ENCODE results near the gene RHD. TPM values are rescaled to one million over a fixed set of nuclear protein-coding genes. Genes with fewer than 3 reads are reported as not detected.
"Not testable (repeated sequence)": the region's sequence is repeated elsewhere in the genome, so short reads cannot be mapped to it uniquely, and the experiment has no call there.

RHD gene
- total and polyA plus RNA-seq, 2 experiments from 2014 or later, result 0.21 to 0.26 TPM

GRCh38 chr1:25259813-25260212, 12.5 kb upstream of the RHD start:
- not testable (repeated sequence) for H3K4me1 ChIP-seq (ENCODE audit: insufficient read depth); H3K4me3 ChIP-seq; H3K4me2 ChIP-seq; H3K27ac Mint-ChIP-seq; H3K9me2 ChIP-seq (ENCODE audit: insufficient read depth); H3K27me3 Mint-ChIP-seq (ENCODE audit: insufficient read depth, low read depth, poor library complexity); H3K27me3 ChIP-seq (ENCODE audit: insufficient read depth); H4K20me1 ChIP-seq (replicated peaks; ENCODE audit: insufficient read depth); H2AFZ ChIP-seq; H3K36me3 ChIP-seq (ENCODE audit: insufficient read depth); H3K4me3 Mint-ChIP-seq; H3K9me3 Mint-ChIP-seq; ATAC-seq; H3F3A ChIP-seq (replicated peaks; ENCODE audit: low read depth); DNase-seq (ENCODE audit: low spot score); H3K27ac ChIP-seq (ENCODE audit: low read depth)
- peaks cover 15% of the 10 kb centered on the region; the same call in 1 of the 2 replicates for H3K79me2 ChIP-seq (replicated peaks; ENCODE audit: insufficient read depth)
- peak in 1 of 2 experiments; percentile 24; a peak in 2 of 4 replicates for TF ChIP-seq CTCF (conservative IDR thresholded peaks at IDR 0.05; ENCODE audit: low read depth in 2 of 2)
- Mint-ChIP-seq H3K4me1 (peaks cover 18% of the 10 kb centered on the region; the same call in 2 of the 3 replicates), H3K36me3 (ENCODE audit: low read depth) (peaks cover 13% of the 10 kb centered on the region)

- peaks cover 15% of the 10 kb centered on the region; the same call in 1 of the 2 replicates for H3K79me2 ChIP-seq (replicated peaks; ENCODE audit: insufficient read depth)
- H3K27ac ChIP-seq (ENCODE audit: low read depth); H3K4me3 ChIP-seq; H3F3A ChIP-seq (replicated peaks; ENCODE audit: low read depth); H3K27ac Mint-ChIP-seq; H2AFZ ChIP-seq; DNase-seq (ENCODE audit: low spot score); H3K9me2 ChIP-seq (ENCODE audit: insufficient read depth); H3K4me2 ChIP-seq; ATAC-seq; H3K4me3 Mint-ChIP-seq; H3K4me1 ChIP-seq (ENCODE audit: insufficient read depth); H3K9me3 Mint-ChIP-seq; H3K27me3 Mint-ChIP-seq (ENCODE audit: insufficient read depth, low read depth, poor library complexity); H3K27me3 ChIP-seq (ENCODE audit: insufficient read depth); H4K20me1 ChIP-seq (replicated peaks; ENCODE audit: insufficient read depth); H3K36me3 ChIP-seq (ENCODE audit: insufficient read depth): not testable (repeated sequence)
- H3K4me1 Mint-ChIP-seq, result peaks cover 18% of the 10 kb centered on the region; the same call in 2 of the 3 replicates
- peaks cover 13% of the 10 kb centered on the region for H3K36me3 Mint-ChIP-seq (ENCODE audit: low read depth)
Observed at GRCh38 chr1:25260336-25260735, 12.0 kb upstream of the RHD start.

GRCh38 chr1:25266554-25267287, 5.6 kb upstream of the RHD start:
- H3K27ac ChIP-seq (ENCODE audit: low read depth); H3F3A ChIP-seq (replicated peaks; ENCODE audit: low read depth); H3K36me3 ChIP-seq (ENCODE audit: insufficient read depth); H2AFZ ChIP-seq; H3K27ac Mint-ChIP-seq; H3K79me2 ChIP-seq (replicated peaks; ENCODE audit: insufficient read depth); DNase-seq (ENCODE audit: low spot score); H3K9me2 ChIP-seq (ENCODE audit: insufficient read depth); H3K9me3 Mint-ChIP-seq; H3K27me3 Mint-ChIP-seq (ENCODE audit: insufficient read depth, low read depth, poor library complexity); H4K20me1 ChIP-seq (replicated peaks; ENCODE audit: insufficient read depth); H3K27me3 ChIP-seq (ENCODE audit: insufficient read depth); H3K4me1 ChIP-seq (ENCODE audit: insufficient read depth): not testable (repeated sequence)
- Mint-ChIP-seq H3K4me3 (peak overlapping the region; percentile 89), H3K4me1 (peaks cover 12% of the 10 kb centered on the region; the same call in 2 of the 3 replicates), H3K36me3 (ENCODE audit: low read depth) (peaks cover 13% of the 10 kb centered on the region)
- TF ChIP-seq CTCF (conservative IDR thresholded peaks at IDR 0.05; ENCODE audit: low read depth in 2 of 2), result 0 out of 4 replicates have a peak, but pooled peaks of 1 of the 2 experiments have one; percentile 10
- peak overlapping the region; percentile 52 for H3K4me3 ChIP-seq
- peak; percentile 73 for ATAC-seq
- H3K4me2 ChIP-seq, result peak overlapping the region; percentile 74

- not testable (repeated sequence) for H3K27me3 ChIP-seq (ENCODE audit: insufficient read depth); H3K9me2 ChIP-seq (ENCODE audit: insufficient read depth); H3F3A ChIP-seq (replicated peaks; ENCODE audit: low read depth); H3K36me3 Mint-ChIP-seq (ENCODE audit: low read depth); H2AFZ ChIP-seq; H3K27me3 Mint-ChIP-seq (ENCODE audit: insufficient read depth, low read depth, poor library complexity); H3K27ac Mint-ChIP-seq; H3K9me3 Mint-ChIP-seq; H3K36me3 ChIP-seq (ENCODE audit: insufficient read depth); H4K20me1 ChIP-seq (replicated peaks; ENCODE audit: insufficient read depth); H3K4me1 ChIP-seq (ENCODE audit: insufficient read depth); H3K79me2 ChIP-seq (replicated peaks; ENCODE audit: insufficient read depth); H3K27ac ChIP-seq (ENCODE audit: low read depth)
- Histone ChIP-seq H3K4me3 (peak overlapping the region; percentile 48), H3K4me2 (peak overlapping the region; percentile 64)
- H3K4me1 Mint-ChIP-seq, result peaks cover 12% of the 10 kb centered on the region; the same call in 2 of the 3 replicates
- DNase-seq (ENCODE audit: low spot score), result peak; percentile 62
- H3K4me3 Mint-ChIP-seq, result peak overlapping the region; percentile 67
- peak; percentile 60 for ATAC-seq
Observed at GRCh38 chr1:25267288-25268142, 4.8 kb upstream of the RHD start.

- not testable (repeated sequence) for H3K27ac Mint-ChIP-seq; DNase-seq (ENCODE audit: low spot score); H3K27me3 Mint-ChIP-seq (ENCODE audit: insufficient read depth, low read depth, poor library complexity); H3K9me3 Mint-ChIP-seq; H3F3A ChIP-seq (replicated peaks; ENCODE audit: low read depth); ATAC-seq; H2AFZ ChIP-seq; H3K4me1 Mint-ChIP-seq; H3K36me3 ChIP-seq (ENCODE audit: insufficient read depth); H3K4me1 ChIP-seq (ENCODE audit: insufficient read depth); H3K36me3 Mint-ChIP-seq (ENCODE audit: low read depth); H3K27me3 ChIP-seq (ENCODE audit: insufficient read depth); H4K20me1 ChIP-seq (replicated peaks; ENCODE audit: insufficient read depth); H3K27ac ChIP-seq (ENCODE audit: low read depth); H3K79me2 ChIP-seq (replicated peaks; ENCODE audit: insufficient read depth); H3K9me2 ChIP-seq (ENCODE audit: insufficient read depth)
- Histone ChIP-seq H3K4me2 (peak overlapping the region; percentile 64), H3K4me3 (peak overlapping the region; percentile 46)
- peak overlapping the region; percentile 67 for H3K4me3 Mint-ChIP-seq
Observed at GRCh38 chr1:25268143-25268760, 4.1 kb upstream of the RHD start.

All from GM23338 (cell line).